ENCODE measurements around the gene GPSM1. TPM values are rescaled to one million over a fixed set of nuclear protein-coding genes. Genes with fewer than 3 reads are reported as not detected.

The GPSM1 gene
- total RNA-seq, 1 experiment from 2014 or later: 24.7 TPM

DNA sequence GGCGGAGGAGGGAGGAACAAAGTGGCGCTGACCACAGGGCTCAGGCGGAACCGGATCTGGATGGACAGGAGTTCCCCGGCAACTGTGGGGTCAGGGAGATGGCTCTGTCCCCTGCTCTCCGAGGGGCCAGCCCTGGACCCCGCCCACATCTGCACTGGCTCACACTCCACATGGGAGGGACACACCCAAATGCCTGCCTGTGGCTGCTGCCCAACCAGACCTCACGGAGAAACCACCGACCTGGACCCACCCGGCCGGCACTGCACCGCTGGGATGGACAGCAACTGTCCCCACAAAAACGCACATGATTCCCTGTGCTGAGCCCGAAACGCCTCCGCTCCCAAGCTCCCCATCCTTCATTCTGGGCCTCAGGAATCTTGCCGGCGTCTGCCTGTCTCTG, 28.2 kb upstream of the GPSM1 start:
- H3K9ac ChIP-seq (ENCODE audit: extremely low read depth, insufficient read length, low read length): no peak overlapping the region
- H3K4ac ChIP-seq (ENCODE audit: low read depth, low read length): no peak overlapping the region
- H3K14ac ChIP-seq (ENCODE audit: insufficient read depth, low read length): no peak overlapping the region
- H3K4me1 ChIP-seq (ENCODE audit: insufficient read depth, low read length): no peaks in the 10 kb centered on the region
- H3K27me3 ChIP-seq (ENCODE audit: insufficient read depth, low read length): no peaks in the 10 kb centered on the region
- no peak overlapping the region for H2BK20ac ChIP-seq (ENCODE audit: low read depth, low read length, poor library complexity, severe bottlenecking)
- H3K4me3 Mint-ChIP-seq: no peak overlapping the region
- H3K27me3 Mint-ChIP-seq (ENCODE audit: low read depth): no peaks in the 10 kb centered on the region
- no peak overlapping the region for H3K4me2 ChIP-seq (ENCODE audit: insufficient read depth, insufficient read length, low read length)
- H4K20me1 ChIP-seq (ENCODE audit: control insufficient read depth, insufficient read depth, insufficient read length): no peaks in the 10 kb centered on the region
- no peak overlapping the region for H2BK15ac ChIP-seq (ENCODE audit: low read depth, low read length)
- no peak overlapping the region for H3T11ph ChIP-seq (ENCODE audit: low read length)
- H3K4me1 Mint-ChIP-seq: peaks cover 3% of the 10 kb centered on the region in 2 experiments; a peak in 3 of 4 replicates
- H3K27ac Mint-ChIP-seq: no peak overlapping the region
- no peak overlapping the region for H2BK5ac ChIP-seq (ENCODE audit: insufficient read length, low read length)
- no CpG with 5 or more reads among the region's 18 CpGs for WGBS (ENCODE audit: extremely low coverage, insufficient read length, low lambda C conversion rate)
- H3K56ac ChIP-seq (ENCODE audit: insufficient read length, low read depth, low read length): no peak overlapping the region
- H2BK120ac ChIP-seq (ENCODE audit: low read depth, low read length, poor library complexity, severe bottlenecking): no peak overlapping the region
- H3K23ac ChIP-seq (ENCODE audit: insufficient read length, low read depth, low read length): no peak overlapping the region
- no peaks in the 10 kb centered on the region for H3K79me1 ChIP-seq (ENCODE audit: insufficient read depth, low read depth, low read length, poor library complexity, severe bottlenecking)
- no peak overlapping the region for H3K18ac ChIP-seq (ENCODE audit: insufficient read length, low read depth, low read length)
- no peak overlapping the region for H2BK12ac ChIP-seq (ENCODE audit: insufficient read length, low read depth, low read length)
- no peaks in the 10 kb centered on the region for H3K9me3 Mint-ChIP-seq
- H3K79me2 ChIP-seq (ENCODE audit: insufficient read depth, low read length): no peaks in the 10 kb centered on the region
- H2AK5ac ChIP-seq (ENCODE audit: insufficient read length, low read length): no peak overlapping the region
- H4K91ac ChIP-seq (ENCODE audit: insufficient read length, low read depth, low read length): no peak overlapping the region
- H3K9me3 ChIP-seq (ENCODE audit: control insufficient read depth, low read depth, low read length): no peaks in the 10 kb centered on the region
- TF ChIP-seq, protein P1, sequence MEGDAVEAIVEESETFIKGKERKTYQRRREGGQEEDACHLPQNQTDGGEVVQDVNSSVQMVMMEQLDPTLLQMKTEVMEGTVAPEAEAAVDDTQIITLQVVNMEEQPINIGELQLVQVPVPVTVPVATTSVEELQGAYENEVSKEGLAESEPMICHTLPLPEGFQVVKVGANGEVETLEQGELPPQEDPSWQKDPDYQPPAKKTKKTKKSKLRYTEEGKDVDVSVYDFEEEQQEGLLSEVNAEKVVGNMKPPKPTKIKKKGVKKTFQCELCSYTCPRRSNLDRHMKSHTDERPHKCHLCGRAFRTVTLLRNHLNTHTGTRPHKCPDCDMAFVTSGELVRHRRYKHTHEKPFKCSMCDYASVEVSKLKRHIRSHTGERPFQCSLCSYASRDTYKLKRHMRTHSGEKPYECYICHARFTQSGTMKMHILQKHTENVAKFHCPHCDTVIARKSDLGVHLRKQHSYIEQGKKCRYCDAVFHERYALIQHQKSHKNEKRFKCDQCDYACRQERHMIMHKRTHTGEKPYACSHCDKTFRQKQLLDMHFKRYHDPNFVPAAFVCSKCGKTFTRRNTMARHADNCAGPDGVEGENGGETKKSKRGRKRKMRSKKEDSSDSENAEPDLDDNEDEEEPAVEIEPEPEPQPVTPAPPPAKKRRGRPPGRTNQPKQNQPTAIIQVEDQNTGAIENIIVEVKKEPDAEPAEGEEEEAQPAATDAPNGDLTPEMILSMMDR (conservative IDR thresholded peaks at IDR 0.05): no peak
- no peak overlapping the region for H2AFZ ChIP-seq (ENCODE audit: low read length)
- no peak for DNase-seq
- no peak overlapping the region for H4K8ac ChIP-seq (replicated peaks; ENCODE audit: insufficient read length, low read depth, low read length)
- no peak overlapping the region for H3K27ac ChIP-seq (ENCODE audit: insufficient read length, low read depth, low read length)
- no peaks in the 10 kb centered on the region for H3K23me2 ChIP-seq (ENCODE audit: insufficient read length, low read depth, low read length, poor library complexity, severe bottlenecking)
- H4K5ac ChIP-seq (ENCODE audit: insufficient read length, low read depth, low read length): no peak overlapping the region
- no peaks in the 10 kb centered on the region for H3K36me3 Mint-ChIP-seq (ENCODE audit: insufficient read depth in 1 of 3, low read depth in 3 of 3)
